Lung (tissue), 12 donors: ENCODE measurements around the gene KRT4. TPM values are rescaled to one million over a fixed set of nuclear protein-coding genes. Genes with fewer than 3 reads are reported as not detected.

ENCODE experiments used
- ATAC-seq: fragments of 200-7000 bp; cut with Tn5 transposase; one replicate; pipeline ENCODE4 v1.9.1; 2020; ENCODE audit warnings: moderate number of reproducible peaks; ENCODE audit not compliant: insufficient read depth, low FRiP score
- DNase-seq, 3 donors: peaks; one replicate each; pipeline ENCODE4 v3.0.0-alpha.2; 2013 to 2017
- H3K27ac ChIP-seq, 2 donors: one replicate each; pipeline ENCODE4 v1.5.1; 2013; ENCODE audit warnings: mild to moderate bottlenecking in 2 of 2, moderate library complexity in 2 of 2, control low read depth in 1 of 2, inconsistent platforms in 1 of 2, low read depth in 1 of 2, low read length in 1 of 2
- H3K27me3 ChIP-seq, 3 donors: one replicate each; pipeline ENCODE4 v1.5.1; 2013; ENCODE audit warnings: low read length in 2 of 3; ENCODE audit not compliant: control insufficient read depth in 3 of 3, insufficient read depth in 3 of 3
- H3K36me3 ChIP-seq, 4 donors: one replicate each; pipeline ENCODE4 v1.5.1; 2013; ENCODE audit warnings: low read length in 4 of 4, mild to moderate bottlenecking in 1 of 4, moderate library complexity in 1 of 4; ENCODE audit not compliant: control insufficient read depth in 4 of 4, insufficient read depth in 4 of 4
- H3K4me1 ChIP-seq, 5 donors: one replicate each; pipeline ENCODE4 v1.5.1; 2013; ENCODE audit warnings: low read length in 5 of 5, mild to moderate bottlenecking in 2 of 5, moderate library complexity in 1 of 5; ENCODE audit not compliant: control insufficient read depth in 5 of 5, insufficient read depth in 5 of 5
- H3K4me3 ChIP-seq: one replicate; pipeline ENCODE4 v1.5.1; 2013; ENCODE audit warnings: mild to moderate bottlenecking, control low read depth, moderate library complexity
- H3K9ac ChIP-seq, 2 donors: one replicate each; pipeline ENCODE4 v1.5.1; 2013; ENCODE audit warnings: low read length in 2 of 2, control low read depth in 1 of 2; ENCODE audit not compliant: insufficient read depth in 1 of 2
- H3K9me3 ChIP-seq, 4 donors: one replicate each; pipeline ENCODE4 v1.5.1; 2013; ENCODE audit warnings: low read length in 3 of 4, mild to moderate bottlenecking in 1 of 4, moderate library complexity in 1 of 4; ENCODE audit not compliant: control insufficient read depth in 4 of 4, insufficient read depth in 3 of 4
- WGBS, 2 donors: extraction: QIAGEN DNeasy Blood & Tissue Kit; methylation state at CpG; one replicate each; pipeline ENCODE4 v1.1.7; 2013; 5-methylcytosine and 5-hydroxymethylcytosine counted together
- polyA plus RNA-seq, 2 donors: library from polyadenylated mRNA; stranded (reverse); fragments of 200-250 nt; gene quantifications; one replicate each; pipeline ENCODE4 v1.2.1, GENCODE V29; 2013
- total RNA-seq, 2 donors: library from RNA; depleted of rRNA in 1 of 2; stranded (reverse); fragments of >200 nt in 1 of 2; gene quantifications; one replicate each; pipeline ENCODE4 v1.2.1, GENCODE V29; 2014 to 2021
- TF ChIP-seq, protein P1 (sequence below): IDR thresholded peaks from 2 replicates; pipeline ENCODE4 v1.5.1; 2012; ENCODE audit warnings: mild to moderate bottlenecking; ENCODE audit errors: control extremely low read depth, extremely low read depth
- donor health status: control.
- donor health status: control.
- donor health status: Bipolar disorder and iron deficiency.
- donor health status: healthy.
- donor health status: DM: yes; HTN: yes; CAD: no.

Gene KRT4
- total and polyA plus RNA-seq, 4 donors = 1.3 to 7.7 (median 3.4) TPM

GRCh38 chr12:52802442-52802841 is 11.5 kb downstream of the KRT4 start:
- no peaks in the 10 kb centered on the region for H3K9me3 ChIP-seq
- no peak overlapping the region for H3K27ac ChIP-seq
- ATAC-seq (no peak), DNase-seq (no peak)
- no peak overlapping the region for H3K9ac ChIP-seq
- H3K27me3 ChIP-seq = peaks cover 0 to 18% (median 3%) of the 10 kb centered on the region in 3 donors
- no peak overlapping the region for H3K4me3 ChIP-seq
- TF ChIP-seq, protein P1, sequence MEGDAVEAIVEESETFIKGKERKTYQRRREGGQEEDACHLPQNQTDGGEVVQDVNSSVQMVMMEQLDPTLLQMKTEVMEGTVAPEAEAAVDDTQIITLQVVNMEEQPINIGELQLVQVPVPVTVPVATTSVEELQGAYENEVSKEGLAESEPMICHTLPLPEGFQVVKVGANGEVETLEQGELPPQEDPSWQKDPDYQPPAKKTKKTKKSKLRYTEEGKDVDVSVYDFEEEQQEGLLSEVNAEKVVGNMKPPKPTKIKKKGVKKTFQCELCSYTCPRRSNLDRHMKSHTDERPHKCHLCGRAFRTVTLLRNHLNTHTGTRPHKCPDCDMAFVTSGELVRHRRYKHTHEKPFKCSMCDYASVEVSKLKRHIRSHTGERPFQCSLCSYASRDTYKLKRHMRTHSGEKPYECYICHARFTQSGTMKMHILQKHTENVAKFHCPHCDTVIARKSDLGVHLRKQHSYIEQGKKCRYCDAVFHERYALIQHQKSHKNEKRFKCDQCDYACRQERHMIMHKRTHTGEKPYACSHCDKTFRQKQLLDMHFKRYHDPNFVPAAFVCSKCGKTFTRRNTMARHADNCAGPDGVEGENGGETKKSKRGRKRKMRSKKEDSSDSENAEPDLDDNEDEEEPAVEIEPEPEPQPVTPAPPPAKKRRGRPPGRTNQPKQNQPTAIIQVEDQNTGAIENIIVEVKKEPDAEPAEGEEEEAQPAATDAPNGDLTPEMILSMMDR = no peak
- peaks cover 0 to 8% (median 0%) of the 10 kb centered on the region in 5 donors for H3K4me1 ChIP-seq
- H3K36me3 ChIP-seq = no peaks in the 10 kb centered on the region
- 71 to 87% methylated on average over 6 of the region's 6 CpGs for WGBS, 2 donors

DNA sequence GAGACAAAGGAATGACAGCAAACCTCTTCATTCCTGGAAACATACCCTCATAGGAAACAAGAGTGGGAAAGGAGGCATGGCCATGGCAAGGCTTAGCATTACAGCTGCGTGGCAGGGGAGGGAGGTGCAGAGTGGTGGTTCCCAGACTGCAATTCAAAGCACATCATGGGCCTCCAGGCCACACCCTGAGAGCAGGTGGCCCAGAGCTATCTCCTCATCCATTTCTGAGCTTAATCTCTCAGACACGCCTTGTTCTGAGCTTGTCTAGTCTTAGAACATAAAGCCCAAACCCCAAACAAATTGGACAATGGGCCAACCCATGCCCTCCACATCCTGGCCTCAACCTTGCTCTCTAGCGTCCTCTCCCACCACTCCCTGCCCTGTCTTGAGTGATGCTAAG is 12.1 kb downstream of the KRT4 start:
- DNase-seq = no peak
- Histone ChIP-seq H3K27ac (no peak overlapping the region), H3K9ac (no peak overlapping the region), H3K36me3 (no peaks in the 10 kb centered on the region), H3K27me3 (peaks cover 0 to 16% (median 3%) of the 10 kb centered on the region in 3 donors), H3K4me1 (peaks cover 0 to 8% (median 0%) of the 10 kb centered on the region in 5 donors), H3K9me3 (no peaks in the 10 kb centered on the region), H3K4me3 (no peak overlapping the region)
- ATAC-seq = no peak
- TF ChIP-seq, protein P1 = no peak
- 75 to 80% methylated on average over 3 of the region's 3 CpGs for WGBS, 2 donors

DNA sequence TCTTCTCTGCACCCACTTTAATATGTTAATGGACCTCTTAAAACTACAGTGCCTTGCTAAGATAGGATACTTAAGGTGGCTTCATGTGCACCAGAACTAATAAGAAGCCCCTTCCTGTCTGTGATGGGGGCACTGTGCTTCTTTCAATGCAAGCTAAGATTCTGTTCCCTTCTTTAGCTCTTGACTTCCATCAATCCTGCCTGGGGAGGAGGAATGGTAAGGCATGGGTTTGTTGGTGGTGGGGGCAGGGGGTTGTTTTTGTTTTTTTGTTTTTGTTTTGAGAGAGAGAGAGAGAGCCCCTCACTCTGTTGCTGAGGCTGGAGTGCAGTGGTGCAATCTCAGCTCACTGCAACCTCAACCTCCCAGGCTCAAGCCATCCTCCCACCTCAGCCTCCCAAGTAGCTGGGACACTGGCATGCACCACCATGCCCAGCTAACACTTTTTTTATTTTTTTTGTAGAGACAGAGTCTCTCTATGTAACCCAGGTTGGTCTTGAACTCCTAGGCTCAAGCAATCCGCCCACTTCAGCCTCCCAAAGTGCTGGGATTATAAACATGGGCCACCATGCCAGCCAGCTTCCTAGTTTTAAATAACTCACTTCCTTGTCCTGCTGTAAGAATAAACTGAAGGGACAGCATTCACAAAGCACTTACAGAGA is 13.5 kb downstream of the KRT4 start:
- DNase-seq (no peak), ATAC-seq (no peak)
- H3K27me3 ChIP-seq = peaks cover 0 to 18% (median 3%) of the 10 kb centered on the region in 3 donors
- H3K9ac ChIP-seq = no peak overlapping the region
- H3K9me3 ChIP-seq = no peaks in the 10 kb centered on the region
- no peaks in the 10 kb centered on the region for H3K36me3 ChIP-seq
- H3K4me1 ChIP-seq = peaks cover 0 to 8% (median 0%) of the 10 kb centered on the region in 5 donors
- 32 to 68% methylated on average over 1 of the region's 1 CpG for WGBS, 2 donors
- TF ChIP-seq, protein P1 = no peak
- no peak overlapping the region for H3K4me3 ChIP-seq
- no peak overlapping the region for H3K27ac ChIP-seq
